Renal cortical epithelial cell (primary cell): ENCODE data around the gene ENTPD6. TPM values are rescaled to one million over a fixed set of nuclear protein-coding genes. Genes with fewer than 3 reads are reported as not detected.

Experiments used
- total RNA-seq: library from RNA; depleted of rRNA; stranded (reverse); fragments of >200 nt; gene quantifications from 2 replicates; pipeline ENCODE4 v1.2.3, GENCODE V29; 2014

Gene ENTPD6
- total RNA-seq, 1 donor from 2014 or later: 62.1 TPM

Other genes starting within 250 kb of the ENTPD6 start
- gene CST7, start 246.4 kb upstream of the ENTPD6 start, total RNA-seq: not detected in 2 replicates
- 99.2 and 104 TPM in 2 replicates for gene APMAP, start 203.0 kb upstream of the ENTPD6 start, total RNA-seq
- 1.2 and 11.8 TPM in 2 replicates for gene ACSS1, start 137.6 kb upstream of the ENTPD6 start, total RNA-seq
- gene VSX1, start 113.6 kb upstream of the ENTPD6 start, total RNA-seq: not detected in 2 replicates
- gene PYGB, start 52.4 kb downstream of the ENTPD6 start, total RNA-seq: 129 and 155 TPM in 2 replicates
- 35.9 and 68.7 TPM in 2 replicates for gene ABHD12, start 195.1 kb downstream of the ENTPD6 start, total RNA-seq
- 6.1 and 25.4 TPM in 2 replicates for gene GINS1, start 212.0 kb downstream of the ENTPD6 start, total RNA-seq